IPS-NIHi7 (cell line): ENCODE data around the gene AREL1.
A peak's percentile ranks its signal among the peaks of the same experiment; 100 is the strongest.
"Not testable (repeated sequence)": the region's sequence is repeated elsewhere in the genome, so short reads cannot be mapped to it uniquely, and the experiment has no call there.

Source experiments
- DNase-seq: peaks from one replicate; pipeline ENCODE4 v3.0.0; 2012; ENCODE audit warnings: mixed read lengths; ENCODE audit errors: extremely low spot score

Gene AREL1

GRCh38 chr14:74712499-74713394 lies at the start of gene AREL1, which contains the start of gene FCF1:
TSS of gene AREL1 (minus strand) at chr14:74713080. CDS start at chr14:74685615, 27,465 bp downstream.
TSS of gene FCF1 (plus strand) at chr14:74713144. CDS start at chr14:74713198, 54 bp downstream.
- peak; percentile 99 for DNase-seq

- not testable (repeated sequence) for DNase-seq
Measured at GRCh38 chr14:74758505-74758904, 45.6 kb upstream of the AREL1 start.

GRCh38 chr14:74756326-74756725 lies 43.4 kb upstream of the AREL1 start:
- DNase-seq: peak; percentile 51

- no peak for DNase-seq
Measured at GRCh38 chr14:74754899-74755298, 42.0 kb upstream of the AREL1 start.

- DNase-seq: no peak
Measured at GRCh38 chr14:74754157-74754556, 41.3 kb upstream of the AREL1 start.

- DNase-seq: no peak
Measured at GRCh38 chr14:74747237-74747636, 34.4 kb upstream of the AREL1 start.

- DNase-seq: no peak
Measured at GRCh38 chr14:74739293-74740030, 26.6 kb upstream of the AREL1 start.

GRCh38 chr14:74737753-74738325 lies 25.0 kb upstream of the AREL1 start:
- DNase-seq: no peak

- DNase-seq: no peak
Measured at GRCh38 chr14:74735125-74735524, 22.2 kb upstream of the AREL1 start.

- no peak for DNase-seq
Measured at GRCh38 chr14:74733221-74733620, 20.3 kb upstream of the AREL1 start.

GRCh38 chr14:74732387-74732786 lies 19.5 kb upstream of the AREL1 start:
- no peak for DNase-seq

GRCh38 chr14:74723134-74723533 lies 10.3 kb upstream of the AREL1 start:
- DNase-seq: no peak

- no peak for DNase-seq
Measured at GRCh38 chr14:74720526-74720925, 7.6 kb upstream of the AREL1 start.

- no peak for DNase-seq
Measured at GRCh38 chr14:74713395-74713735, 485 bp upstream of the AREL1 start.

GRCh38 chr14:74711651-74712050 lies 1.2 kb downstream of the AREL1 start:
- DNase-seq: no peak

GRCh38 chr14:74710480-74710879 lies 2.4 kb downstream of the AREL1 start:
- no peak for DNase-seq

- DNase-seq: no peak
Measured at GRCh38 chr14:74705613-74706500, 7.0 kb downstream of the AREL1 start.

- no peak for DNase-seq
Measured at GRCh38 chr14:74704656-74705055, 8.2 kb downstream of the AREL1 start.

- DNase-seq: no peak
Measured at GRCh38 chr14:74703043-74703442, 9.8 kb downstream of the AREL1 start.

- DNase-seq: no peak
Measured at GRCh38 chr14:74702293-74702692, 10.6 kb downstream of the AREL1 start.

- no peak for DNase-seq
Measured at GRCh38 chr14:74698465-74698864, 14.4 kb downstream of the AREL1 start.
